ENCODE data around the gene OOSP3.

- TF ChIP-seq CTCF (IDR thresholded peaks at IDR 0.05; ENCODE audit: borderline replicate concordance, extremely low read depth, low read length, poor library complexity, severe bottlenecking) (no peak), EZH2 (IDR thresholded peaks at IDR 0.05; ENCODE audit: borderline replicate concordance, low read depth, low read length, severe bottlenecking) (no peak)
These were observed 53.1 kb downstream of the OOSP3 start for GRCh38 chr11:59931688-59932087.

Measured in DND-41 (cell line).